Forelimb muscle (tissue), 1 donor: Measurements from ENCODE around the gene PLEKHB2. TPM values are rescaled to one million over a fixed set of nuclear protein-coding genes. Genes with fewer than 3 reads are reported as not detected.
"Not testable (repeated sequence)": the region's sequence is repeated elsewhere in the genome, so short reads cannot be mapped to it uniquely, and the experiment has no call there.

ENCODE experiments used
- DNase-seq: peaks from one replicate; pipeline ENCODE4 v3.0.0-alpha.2; 2013; ENCODE audit warnings: low read depth
- polyA plus RNA-seq: library from polyadenylated mRNA; unstranded; fragments of 120-200 nt; gene quantifications from one replicate; pipeline ENCODE4 v1.2.1, GENCODE V29; 2013; ENCODE audit not compliant: insufficient read length

PLEKHB2 gene
- polyA plus RNA-seq, 1 donor: 23.1 TPM

- no peak for DNase-seq
Observed at GRCh38 chr2:131093696-131094462, 11.3 kb upstream of the PLEKHB2 start.

GRCh38 chr2:131094463-131095281 lies 10.5 kb upstream of the PLEKHB2 start:
- no peak for DNase-seq

DNA sequence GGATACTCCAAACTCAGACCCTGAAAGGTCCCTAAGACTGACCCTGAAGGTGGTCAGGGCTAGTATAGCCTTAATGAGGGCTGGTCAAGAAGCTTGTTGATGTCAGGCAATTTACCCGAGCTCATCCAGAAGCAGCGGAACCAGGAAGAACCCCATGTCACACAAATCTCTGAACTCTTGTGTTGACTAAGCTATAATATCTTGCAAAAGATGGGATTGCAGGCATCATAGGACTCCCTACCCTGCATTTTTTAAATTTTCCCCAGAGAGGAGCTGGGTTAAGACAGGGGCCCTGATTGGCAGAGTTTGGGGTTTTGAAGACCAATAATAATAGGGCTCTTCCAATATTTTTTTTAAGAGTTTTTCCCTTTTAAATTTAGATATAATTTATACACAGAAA lies 2.0 kb upstream of the PLEKHB2 start:
- no peak for DNase-seq

- DNase-seq: no peak
Observed at GRCh38 chr2:131104487-131105155, 515 bp upstream of the PLEKHB2 start.

DNA sequence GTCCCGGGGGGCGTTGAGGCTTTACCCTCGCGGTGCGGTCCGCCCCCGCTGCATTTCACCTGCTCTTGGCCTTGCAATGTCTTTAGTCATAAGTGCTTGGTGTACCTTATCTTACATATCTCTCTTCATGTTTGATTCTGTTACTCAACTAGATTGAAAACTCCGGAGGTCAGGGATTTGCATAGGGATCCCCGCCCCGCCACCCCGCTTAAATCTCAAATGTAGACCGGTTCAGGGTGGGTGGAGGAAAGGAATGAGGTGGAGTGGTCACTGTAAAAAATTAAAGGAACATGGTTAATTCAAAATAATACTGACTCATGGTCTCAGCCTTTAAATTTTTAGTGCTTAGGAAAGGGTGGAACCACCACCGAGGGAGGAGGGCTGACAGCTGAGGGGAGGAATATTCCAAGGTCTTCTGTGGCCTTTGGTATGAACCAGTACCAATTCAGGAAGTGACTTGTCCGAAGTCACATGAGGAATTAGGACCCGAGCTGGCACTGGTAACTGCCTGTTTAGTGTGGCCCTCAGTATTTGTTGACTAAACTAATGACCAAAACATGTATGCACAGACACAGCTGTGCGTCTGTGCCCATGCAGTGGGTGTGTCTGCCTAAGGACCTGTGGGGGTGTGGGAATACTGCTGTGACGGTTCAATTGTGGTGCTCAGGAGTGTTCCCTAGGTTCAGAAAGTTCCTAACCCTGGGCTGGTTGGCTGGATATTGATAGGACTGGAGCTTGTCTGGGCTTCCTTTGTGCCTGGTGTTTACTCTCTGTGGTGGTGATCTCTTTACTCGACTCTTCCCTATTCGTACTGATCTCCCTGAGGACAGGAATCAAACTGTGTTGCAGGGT lies 1.0 kb downstream of the PLEKHB2 start:
- no peak for DNase-seq

DNA sequence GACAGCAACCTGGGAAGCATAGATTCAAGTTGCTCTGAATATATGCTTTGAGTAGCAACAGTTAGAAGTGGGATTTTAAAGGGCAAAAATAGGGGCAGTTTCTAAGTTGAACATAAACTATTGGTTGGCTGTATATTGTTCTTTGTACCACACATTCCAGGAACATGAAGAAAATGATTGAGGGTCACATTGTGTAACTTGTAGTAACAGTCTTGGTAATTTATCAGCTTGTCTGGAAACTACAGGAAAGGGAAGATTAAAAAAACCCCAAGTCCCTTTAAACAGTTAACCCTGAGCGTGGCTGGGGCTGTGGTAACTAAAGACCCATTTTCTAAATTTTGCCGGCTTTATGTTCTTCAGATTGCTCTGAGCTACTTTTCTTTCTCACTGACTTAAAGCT lies 7.4 kb downstream of the PLEKHB2 start:
- no peak for DNase-seq

DNA sequence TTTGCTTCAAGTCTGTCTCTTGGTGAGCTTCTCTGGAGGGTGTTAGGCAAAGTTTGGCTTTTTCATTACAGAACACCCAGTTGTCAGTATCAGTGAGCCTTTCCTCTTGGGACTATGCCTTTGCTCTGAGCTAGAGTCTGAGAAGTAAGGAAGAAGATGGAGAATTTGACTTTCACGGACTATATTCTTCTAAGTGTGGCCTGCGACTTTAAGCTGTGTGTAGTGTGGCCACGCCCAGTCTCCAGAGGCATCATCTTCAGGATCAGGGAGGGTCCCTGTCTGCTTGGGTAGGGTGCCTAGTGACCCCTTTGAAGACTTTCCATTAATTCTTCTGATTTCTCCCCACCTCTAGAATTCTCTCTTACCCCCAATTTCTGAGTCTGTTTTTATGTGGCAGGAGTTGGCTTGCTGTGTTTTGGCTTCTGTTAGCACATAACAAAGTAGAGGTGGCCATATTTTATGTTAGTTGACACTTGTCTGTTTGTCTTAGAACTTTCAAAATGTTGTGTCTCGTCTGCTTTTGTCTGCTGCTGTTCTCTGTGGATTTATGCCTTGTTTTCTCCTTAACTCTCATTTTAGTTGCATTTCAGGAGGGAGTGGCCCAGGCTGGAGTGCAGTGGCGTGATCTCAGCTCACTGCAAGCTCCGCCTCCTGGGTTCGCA lies 8.6 kb downstream of the PLEKHB2 start:
- no peak for DNase-seq

- DNase-seq: not testable (repeated sequence)
Observed at GRCh38 chr2:131114950-131115349, 9.8 kb downstream of the PLEKHB2 start.

GRCh38 chr2:131115752-131116151 lies 10.6 kb downstream of the PLEKHB2 start:
- DNase-seq: no peak

- DNase-seq: no peak
Observed at GRCh38 chr2:131120815-131121317, 15.7 kb downstream of the PLEKHB2 start.

DNA sequence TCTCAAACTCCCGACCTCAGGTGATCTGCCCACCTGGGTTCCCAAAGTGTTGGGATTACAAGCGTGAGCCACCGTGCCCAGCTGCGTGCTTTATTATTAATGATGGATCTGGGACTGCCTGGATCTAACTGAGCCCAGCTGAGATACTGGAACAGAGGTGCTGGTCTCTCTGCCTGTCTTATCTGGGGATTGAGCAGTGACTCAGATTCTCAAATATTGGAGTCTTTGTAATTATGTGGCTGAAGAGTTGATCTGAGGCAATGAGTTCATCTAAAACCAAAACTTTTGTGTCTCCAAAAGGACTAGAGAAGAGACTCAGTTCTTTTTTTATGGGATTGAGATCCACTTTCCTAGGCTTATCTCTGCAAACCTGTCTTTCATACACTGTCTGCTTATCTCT lies 16.3 kb downstream of the PLEKHB2 start:
- no peak for DNase-seq

GRCh38 chr2:131122496-131122895 lies 17.4 kb downstream of the PLEKHB2 start:
- DNase-seq: no peak

DNA sequence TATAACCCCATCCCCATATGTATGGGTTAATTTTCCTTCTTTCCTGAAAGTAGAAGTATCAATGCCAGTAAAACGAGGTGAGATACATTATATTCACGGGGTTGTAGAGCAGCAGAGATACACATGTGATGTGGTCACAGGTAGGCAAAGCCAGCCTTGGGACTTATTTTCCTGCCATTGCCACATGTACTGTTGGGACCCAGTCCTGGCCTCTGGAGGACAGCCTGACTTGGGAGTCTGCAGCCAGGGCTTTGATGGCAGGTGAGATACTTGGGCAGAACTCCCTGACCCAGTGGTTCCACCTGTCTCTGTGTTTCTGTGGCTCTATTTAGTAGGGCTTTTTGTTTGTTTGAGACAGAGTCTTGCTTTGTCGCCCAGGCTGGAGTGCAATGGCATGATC lies 18.1 kb downstream of the PLEKHB2 start:
- no peak for DNase-seq

DNA sequence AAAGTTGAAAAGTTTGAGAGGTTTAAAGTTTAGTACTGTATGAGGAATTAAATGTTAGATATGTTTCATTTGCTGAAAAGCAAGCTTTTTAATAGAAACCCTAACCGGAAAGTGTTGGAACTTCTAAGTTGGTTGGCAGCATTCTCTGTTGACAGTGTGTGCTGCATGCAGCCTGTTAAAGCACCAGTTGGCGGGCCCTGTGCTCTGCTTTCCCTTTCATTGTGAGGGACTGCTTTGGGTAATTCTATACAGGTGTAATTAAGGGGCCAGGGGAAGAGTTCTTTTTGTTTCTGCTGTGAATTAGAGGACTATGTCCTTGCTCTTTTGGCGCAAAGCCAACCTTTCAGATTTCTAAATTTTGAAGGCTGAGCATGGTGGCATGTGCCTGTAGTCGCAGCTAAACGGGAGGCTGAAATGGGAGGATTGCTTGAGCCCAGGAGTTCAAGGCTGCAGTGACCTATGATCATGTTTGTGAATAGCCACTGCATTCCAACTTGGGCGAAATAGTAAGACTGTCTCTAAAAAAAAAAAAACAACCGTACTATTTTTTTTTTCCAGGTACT lies 20.1 kb downstream of the PLEKHB2 start:
- DNase-seq: no peak

DNA sequence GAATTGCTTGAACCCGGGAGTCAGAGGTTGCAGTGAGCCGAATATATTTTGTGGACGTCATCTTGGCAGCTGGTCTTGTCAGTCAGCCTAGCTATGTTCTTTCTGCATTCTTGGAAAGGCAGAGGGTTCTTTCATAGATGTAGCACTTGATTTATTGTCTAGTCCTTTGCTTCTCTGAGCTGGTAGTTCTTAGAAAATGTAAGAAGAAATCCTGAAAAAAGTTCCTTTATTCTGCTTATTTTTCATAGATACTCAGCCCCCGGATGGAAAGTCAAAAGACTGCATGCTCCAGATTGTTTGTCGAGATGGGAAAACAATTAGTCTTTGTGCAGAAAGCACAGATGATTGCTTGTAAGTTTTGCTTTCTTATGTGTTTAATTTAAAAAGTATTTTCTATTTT lies 21.3 kb downstream of the PLEKHB2 start:
- no peak for DNase-seq

DNA sequence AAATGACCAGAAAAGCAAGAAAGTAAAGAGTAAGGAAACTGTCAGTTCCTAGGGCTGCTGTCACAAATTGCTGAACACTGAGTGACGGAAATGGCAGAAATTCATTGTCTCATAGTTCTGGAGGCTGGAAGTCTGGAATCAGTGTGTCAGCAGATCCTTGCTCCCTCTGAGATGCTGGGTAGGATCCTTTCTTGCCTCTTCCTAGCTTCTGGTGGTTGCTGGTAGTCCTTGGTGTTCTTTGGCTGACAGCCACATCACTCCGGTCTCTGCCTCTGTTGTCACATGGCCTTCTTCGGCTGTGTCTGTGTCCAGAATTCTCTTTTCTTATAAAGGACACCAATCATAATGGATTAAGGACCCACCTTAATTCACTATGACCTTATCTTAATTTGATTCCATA lies 21.9 kb downstream of the PLEKHB2 start:
- no peak for DNase-seq

GRCh38 chr2:131127981-131128380 lies 22.8 kb downstream of the PLEKHB2 start:
- no peak for DNase-seq

DNA sequence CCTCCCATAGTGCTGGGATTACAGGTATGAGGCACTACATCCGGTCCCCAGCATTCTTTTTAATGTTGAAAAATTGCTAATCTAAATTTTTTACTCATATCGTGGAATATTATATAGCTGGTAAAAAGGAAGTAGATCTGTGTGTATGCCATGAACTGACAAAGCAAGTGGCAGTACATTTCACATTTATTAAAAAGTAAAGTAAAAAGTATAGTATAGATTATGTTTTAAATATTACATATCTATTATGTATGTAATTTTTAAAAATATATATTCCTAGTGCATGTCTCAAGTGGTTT lies 25.1 kb downstream of the PLEKHB2 start:
- no peak for DNase-seq

GRCh38 chr2:131132729-131133128 lies 27.6 kb downstream of the PLEKHB2 start:
- no peak for DNase-seq

DNA sequence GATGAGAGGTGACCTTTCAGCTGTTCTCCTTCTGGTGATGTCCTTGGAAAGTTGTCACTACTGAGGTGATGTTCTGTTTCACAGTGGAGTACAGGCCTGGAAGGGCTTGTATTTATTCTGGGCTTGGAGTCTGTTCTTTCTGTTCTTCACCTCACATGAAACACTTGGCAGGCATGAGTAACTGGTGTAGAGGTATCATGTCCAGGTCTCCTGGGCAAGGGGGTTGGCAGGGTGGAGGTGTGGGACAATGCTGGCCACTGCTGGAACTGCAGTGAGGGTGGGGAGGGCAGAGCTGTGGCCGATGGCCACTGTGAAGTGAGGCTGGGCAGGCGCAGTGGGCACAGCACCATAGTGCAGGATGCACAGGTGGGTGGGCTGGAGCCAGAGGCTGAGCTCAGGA lies 35.4 kb downstream of the PLEKHB2 start:
- no peak for DNase-seq

DNA sequence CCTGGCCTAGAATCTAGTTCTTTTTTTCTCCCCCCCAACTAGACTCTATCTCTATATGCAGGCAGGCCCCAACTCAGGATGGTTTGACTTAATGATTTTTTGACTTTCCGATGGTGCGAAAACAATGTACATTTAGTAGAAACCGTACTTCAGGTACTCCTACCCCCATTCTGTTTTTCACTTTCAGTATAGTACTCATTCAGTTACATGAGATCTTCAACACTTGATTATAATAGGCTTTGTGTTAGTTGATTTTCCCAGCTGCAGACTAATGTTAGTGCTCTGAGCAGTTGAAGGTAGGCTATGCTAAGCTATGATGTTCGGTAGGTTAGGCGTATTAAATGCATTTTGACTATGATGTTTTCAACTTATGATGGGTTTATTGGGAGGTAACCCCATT lies 37.7 kb downstream of the PLEKHB2 start:
- DNase-seq: no peak
